IPS DF 4.7 (cell line): ENCODE results near the gene TRIP13.

Experiments used
- DNase-seq: peaks from one replicate; pipeline ENCODE4 v3.0.0-alpha.2; 2013; ENCODE audit warnings: low spot score; ENCODE audit errors: extremely low read depth

Gene TRIP13

DNA sequence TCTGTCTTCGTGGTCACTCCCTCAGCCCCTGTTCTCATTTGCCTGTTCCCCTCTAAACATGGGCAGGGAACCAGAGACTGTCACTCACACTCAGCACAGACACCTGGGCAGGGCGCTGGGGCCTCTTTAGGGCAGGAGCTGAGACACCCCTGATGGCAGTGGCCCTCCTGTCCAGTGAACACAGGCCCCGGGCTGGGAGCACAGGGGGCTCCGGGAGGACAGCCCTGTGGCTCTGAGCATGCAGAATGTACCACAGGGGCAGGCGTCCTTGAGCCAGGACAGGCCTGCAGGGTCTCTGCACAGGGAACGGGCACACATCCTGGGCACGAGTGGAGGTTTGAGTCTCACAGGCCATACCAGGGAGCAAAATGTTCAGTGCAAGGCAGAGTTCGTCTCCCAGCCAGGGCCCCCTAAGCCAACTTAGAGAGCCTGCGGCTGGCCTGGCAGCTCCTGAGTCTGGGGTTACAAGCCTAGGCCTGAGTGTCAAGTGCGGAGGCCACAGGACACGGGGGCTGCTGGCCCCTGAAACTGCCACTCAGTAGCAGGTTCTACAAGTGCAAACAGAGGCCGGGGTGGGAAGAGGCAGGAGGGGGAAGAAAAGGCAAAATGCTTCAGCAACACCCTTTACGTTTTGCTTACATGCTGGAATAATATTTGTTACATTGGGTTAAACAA is 60.0 kb downstream of the TRIP13 start:
- DNase-seq, result no peak

GRCh38 chr5:953535-954449 is 61.1 kb downstream of the TRIP13 start:
- no peak for DNase-seq

DNA sequence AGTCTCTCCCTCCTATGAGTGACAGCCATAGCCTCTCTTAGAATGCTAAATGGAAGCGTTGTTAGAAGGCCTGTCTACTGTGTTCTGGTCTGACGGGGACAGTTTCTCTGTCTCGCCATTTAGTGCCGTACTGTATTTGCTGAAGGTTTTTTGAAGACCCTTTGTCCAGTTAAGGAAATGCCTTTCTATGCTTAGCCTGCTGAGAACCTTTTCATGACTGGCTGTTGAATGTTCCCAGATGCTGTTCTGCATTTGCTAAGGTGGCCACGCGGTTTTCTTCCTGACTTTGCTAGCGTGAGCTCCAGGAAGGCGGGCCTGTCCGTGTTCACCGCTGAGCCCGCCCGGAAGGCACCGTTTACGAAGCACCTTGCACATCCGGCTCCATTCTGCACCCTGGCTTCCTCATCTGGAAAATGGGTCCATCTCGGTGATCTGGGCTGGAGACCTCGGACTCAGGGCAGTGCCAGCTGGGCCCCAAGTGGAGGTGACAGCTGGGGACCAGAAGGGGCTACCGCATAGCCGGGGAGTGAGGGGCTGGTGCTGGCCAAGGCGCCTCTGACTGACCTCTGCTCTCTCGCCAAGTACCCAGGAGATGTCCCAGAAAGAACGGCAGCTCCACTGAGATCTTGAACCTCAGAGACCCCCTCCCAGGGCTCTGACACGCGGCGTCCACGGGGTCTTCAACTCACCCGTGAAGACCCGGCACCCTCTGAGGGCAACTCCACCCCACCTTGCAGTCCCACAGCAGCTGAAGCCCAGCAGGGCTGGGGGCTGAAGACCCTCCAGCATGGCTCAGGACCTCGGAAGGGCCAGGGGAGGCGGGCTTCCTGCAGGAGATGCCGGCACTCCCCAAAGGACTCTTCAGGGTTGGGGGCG is 63.4 kb downstream of the TRIP13 start:
- DNase-seq, result no peak

DNA sequence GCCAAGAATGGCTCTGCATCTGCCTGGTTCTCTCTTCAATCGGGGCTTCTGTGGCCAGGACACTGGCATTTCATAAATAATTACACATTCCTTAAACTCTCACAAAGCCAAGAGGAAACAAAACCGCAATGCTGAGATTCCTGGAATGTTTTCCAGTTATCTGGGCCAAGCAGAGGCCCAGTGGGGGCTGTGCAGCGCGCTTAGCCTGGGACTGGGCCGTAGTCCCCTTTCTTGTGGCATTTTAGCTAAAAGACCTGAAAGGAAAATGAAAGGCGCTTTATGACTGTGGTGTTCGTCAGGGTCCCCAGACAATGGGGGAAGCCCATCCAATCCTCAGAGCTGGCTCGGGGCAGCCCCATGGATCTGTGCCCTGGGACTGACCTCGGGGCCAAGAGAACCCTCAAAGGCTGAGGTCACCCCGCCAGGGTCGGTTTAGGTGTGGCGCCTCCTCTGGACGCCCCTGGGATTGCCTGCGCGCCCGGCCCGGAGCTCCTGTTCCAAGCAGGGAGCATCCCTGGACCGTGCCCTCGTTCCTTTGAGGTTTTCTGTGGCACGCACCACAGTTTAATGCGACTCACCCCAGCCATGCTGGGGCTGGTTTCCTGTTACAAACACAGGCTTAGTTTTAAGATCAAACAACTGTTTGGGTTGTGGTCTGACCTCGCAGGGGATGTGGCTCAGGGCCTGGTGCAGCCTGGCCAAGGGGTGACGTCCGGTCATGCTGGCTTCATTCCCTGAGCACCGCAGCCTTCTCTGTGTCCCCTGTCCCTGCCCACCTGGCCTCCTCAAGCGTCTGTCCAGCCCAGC is 64.5 kb downstream of the TRIP13 start:
- no peak for DNase-seq

DNA sequence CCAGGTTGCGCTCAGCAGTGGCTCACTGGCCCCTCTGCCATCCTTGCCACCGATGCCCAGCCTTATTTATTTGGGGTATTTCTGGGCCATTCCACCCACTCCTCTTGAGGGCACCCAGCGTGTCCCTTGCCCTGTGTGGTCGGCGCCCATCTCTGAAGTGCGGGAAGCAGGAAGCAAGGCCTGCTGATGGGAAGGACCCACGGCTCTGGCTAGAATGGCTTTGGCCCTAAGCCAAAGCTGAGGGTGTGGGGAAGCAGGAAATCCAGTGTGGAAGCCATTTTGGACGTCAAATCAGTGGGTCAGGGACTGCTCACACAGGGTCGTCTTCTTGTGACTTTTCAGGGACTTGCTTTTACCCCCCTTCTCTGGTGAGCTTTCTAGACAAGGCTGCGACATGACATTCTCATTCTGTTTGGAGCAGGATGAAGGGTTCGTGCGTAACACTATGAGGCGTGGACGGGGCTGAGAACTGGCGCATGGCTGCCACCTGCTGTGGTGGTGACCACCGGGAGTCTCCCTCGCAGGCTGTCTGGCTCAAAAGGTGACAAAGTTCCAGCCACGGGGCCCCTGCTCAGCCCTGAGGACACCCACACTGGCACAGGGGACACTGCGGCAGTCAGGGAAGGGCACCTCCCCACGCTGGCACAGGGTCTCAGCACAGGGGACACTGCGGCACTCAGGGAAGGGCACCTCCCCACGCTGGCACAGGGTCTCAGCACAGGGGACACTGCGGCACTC is 65.2 kb downstream of the TRIP13 start:
- no peak for DNase-seq

- DNase-seq, result no peak
These were observed 66.3 kb downstream of the TRIP13 start for GRCh38 chr5:958701-959571.

DNA sequence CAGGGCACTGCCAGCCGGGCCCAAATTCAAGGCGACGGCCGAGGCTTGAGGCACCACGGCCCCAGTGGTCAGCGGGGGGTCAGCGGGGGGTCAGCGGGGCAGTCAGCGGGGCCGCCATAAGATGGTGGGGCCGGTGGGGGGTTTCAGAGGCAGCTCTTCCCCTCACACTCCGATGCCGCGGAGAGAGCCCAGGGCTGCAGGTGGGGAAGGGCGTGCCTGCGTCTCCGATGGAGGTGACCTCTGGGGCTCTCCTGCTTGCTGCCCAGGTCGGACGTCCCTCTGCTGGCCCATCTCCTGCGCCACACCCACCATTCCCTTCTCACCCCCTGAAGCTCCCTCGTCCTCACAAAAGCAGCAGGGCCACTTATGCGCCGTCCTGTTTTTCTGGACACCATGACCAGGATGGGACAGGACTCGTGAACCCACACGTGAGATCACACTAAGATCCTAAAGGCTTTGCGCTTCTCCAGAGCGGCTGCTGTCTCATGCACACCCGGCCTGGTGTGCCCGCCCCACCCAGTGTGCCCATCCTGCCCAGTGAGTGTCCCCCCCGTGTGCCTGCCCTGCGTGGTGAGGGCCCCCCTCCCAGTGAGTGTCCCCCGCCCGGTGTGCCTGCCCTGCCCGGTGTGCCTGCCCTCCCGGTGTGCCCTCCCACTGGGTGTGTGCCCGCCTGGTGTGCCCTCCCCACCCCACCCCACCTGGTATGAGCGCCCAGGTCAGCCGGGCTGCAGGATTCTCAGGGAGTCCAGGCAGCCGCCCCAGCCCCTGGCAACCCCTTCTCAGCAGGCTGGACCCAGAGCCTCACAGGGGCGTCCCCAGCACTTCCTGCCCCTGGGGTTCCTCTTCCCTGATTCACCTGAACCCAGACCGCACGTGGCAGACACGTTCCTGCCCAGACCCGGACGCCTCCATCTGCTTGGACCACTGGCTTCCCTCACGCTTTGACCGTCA is 67.2 kb downstream of the TRIP13 start:
- no peak for DNase-seq

DNA sequence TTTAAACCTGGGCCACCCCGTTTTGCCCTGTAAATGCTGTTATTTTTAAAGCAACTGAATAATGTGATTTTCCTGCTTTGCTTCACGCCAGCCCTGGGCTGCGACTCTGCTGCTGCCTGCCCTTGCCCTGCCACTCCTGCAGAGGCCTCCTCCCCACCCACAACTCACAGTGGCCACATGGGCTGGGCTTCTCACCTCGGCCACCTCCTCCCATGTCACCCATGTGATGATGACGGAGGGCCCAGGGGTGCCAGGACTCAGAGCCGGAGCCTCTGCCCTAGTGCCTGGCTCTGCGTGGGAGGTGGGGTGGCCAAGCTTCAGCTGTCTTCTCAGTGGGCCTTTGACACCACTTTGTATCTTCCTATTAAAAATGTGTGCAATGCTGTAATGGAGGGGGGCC is 67.9 kb downstream of the TRIP13 start:
- no peak for DNase-seq

GRCh38 chr5:961002-961710 is 68.5 kb downstream of the TRIP13 start:
- no peak for DNase-seq

DNA sequence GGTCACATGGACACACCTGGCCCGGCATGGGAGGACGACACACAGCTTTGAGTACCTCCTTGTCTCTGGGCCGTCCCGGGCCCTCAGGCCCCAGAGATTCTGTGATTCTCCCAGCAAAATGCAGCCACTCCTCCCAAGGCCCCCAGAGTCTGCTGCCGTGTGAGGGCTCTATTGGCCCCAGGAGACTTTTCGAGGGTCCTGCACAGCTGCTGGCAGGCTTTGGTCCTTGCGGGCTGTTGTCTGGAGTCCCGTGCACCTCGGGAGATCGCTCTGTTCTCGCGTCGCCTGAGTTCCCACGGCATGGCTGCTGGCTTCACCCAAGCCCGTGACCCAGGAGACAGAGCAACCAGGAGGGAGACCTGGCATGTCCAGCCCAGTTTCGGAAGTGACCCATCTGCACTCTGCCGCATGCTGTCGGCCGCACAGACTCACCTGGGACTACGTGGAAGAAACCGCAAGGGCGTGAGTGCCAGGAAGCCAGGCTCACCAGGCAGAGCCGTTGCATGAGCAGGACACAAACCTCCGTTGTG is 69.1 kb downstream of the TRIP13 start:
- no peak for DNase-seq

DNA sequence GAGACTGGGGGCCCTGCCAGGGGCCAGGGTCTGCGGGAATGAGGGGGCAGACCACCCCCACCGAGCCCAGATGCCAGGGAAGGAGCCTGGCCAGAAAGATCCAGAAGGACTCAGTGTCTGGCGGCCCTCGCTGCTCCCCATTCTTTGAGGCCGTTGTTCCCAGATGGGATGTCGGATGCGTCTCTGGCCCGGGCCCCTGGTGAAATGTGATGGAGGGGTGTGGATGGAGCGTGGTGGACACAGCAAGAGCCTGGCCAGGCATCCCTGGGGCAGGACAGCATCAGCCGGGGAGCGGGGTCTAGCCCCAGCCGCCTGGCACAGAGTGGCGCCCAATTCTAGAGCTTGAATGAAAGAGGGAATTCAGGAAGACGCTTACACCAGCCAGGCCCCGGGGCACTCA is 69.7 kb downstream of the TRIP13 start:
- no peak for DNase-seq

DNA sequence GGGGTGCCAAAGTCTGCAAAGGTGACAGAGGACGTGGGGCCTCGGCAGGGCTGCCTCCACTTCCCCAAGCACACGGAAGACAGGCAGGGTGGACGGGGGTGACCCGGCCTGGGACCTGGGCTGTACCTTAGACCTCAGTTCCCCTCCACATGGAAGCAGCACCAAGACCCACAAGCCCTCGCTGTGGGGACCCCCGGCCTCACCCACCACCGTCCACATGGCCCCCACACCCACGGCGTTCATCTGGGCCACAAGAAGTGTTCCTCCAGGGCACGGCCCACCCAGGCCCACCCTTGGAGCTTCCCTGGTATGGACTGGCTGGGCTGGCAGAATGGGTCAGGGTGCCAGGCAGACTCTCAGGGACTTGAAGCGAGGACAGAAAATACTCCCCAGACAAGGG is 70.1 kb downstream of the TRIP13 start:
- no peak for DNase-seq

DNA sequence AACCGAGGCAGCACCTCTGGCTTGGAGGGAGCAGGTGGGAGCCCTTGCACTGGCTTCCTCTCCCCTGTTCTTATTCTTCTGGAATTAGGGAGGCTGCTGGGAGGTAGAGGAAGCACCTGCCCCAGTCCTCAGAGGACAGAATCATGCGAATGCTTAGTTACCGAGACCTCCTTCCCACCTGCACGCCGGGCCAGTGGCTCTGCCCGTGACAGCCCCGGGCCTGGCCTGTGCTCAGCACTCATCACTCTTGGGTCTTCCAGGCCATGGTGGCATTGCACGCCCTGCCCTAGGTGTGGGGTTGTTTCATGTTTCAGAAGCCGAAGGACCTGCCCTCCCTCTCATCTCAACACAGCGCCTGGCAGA is 70.6 kb downstream of the TRIP13 start:
- DNase-seq, result no peak

DNA sequence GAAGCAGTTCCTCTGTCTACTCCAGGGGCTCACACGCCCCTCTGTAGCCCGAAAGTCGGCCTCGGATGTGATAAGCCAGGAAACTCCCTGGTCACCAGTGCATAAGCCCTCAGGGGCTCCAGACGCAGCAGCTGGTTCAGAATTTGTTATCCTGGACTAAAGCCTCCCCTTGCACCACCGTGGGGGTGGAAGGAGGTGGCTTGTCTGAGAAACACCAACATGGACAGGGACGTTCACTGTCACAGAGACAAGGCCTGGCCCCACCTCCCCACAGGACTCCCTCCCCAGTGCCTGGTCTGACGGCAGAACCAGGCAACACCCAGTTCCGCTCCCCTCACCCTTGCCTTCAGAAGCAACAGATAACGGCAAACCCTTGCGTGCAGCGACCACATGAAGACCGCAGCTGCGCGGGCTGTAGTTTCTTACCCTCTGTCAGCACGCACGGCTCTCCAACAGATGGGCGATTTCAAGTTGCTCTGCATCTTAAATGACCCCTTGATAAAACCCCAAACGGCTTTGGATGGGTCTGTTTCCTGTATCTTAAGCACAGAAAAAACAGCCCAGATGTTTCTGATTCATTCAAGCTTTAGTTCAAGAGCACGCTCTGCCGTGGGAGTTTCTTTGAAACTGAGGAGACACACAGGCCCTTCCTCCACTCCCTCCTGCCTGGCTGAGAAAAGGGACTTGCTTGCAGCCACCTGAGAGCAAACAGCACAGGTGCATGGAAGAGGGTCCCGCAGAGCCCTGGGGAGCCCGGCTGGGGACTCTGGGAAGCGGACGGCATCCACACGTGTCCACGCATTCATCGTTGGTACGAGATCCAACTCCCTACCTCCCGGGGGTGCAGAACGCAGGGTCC is 71.2 kb downstream of the TRIP13 start:
- DNase-seq, result no peak

DNA sequence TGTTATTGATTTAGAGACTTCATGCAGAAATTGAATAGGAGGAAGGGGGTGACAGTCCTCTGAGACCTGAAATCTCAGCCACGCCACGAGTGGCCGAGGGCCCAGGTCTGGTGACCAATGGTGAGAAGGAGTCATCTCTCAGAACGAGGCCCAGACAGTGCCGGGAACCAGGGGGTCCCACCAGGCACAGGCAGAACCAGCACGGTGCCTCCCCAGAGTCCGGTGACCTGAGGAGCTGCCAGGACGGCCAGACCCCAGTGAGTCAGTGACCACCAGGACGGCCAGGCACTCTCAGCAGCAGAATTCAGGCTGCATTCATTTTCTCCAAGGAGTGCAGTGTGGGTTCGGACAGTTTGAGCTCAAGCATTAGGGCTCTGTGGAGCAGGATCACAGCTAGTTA is 72.1 kb downstream of the TRIP13 start:
- no peak for DNase-seq

DNA sequence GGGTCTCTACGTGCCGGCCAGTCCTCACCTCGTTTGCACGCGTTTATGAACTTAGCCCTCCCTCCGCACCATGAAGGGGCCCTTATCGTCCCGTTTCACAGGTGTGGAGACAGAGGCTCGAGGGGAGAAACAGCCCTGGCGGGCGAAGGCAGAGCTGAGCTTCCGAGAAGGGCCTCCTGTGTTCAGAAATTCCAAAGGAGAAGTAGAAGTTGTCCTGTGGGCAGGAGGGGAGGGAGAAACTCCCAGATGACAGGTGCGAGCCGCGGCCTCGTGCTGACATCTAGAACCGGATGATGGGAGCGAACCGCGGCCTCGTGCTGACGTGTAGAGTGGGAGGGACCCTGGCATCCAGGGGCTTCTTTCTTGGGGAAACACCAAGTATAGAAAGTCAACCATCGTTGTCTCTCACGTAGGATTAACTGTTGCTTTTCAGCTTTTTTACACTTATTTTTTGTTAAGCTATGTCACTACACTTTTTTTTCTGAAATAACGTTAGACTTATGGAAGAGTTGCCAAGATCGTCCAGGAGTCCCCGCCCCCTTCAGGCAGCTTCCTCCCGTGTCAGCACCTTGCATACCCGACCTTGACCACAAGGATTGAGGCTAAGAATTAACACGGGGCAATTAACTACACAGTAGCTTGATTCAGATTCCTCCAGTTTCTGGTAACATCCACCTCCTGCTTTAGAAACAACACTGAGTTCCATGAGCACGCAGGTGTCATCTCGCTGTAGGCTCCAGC is 73.1 kb downstream of the TRIP13 start:
- DNase-seq, result no peak
